Calu3 (cell line): ENCODE measurements around the gene CDPF1. TPM values are rescaled to one million over a fixed set of nuclear protein-coding genes. Genes with fewer than 3 reads are reported as not detected.

Experiments used
- BruUV-seq: library from RNA; stranded (reverse); fragments of 400-500 nt; replicated peaks from 2 replicates; lab custom pipeline; 2021; lab: Mats Ljungman, UMichigan
- CTCF ChIA-PET: fragments of 300-600 bp; sonication (Branson Sonifier 250); formaldehyde crosslinking; loops from one replicate; lab custom pipeline; 2022; ENCODE audit warnings: antibody characterized with exemption; lab: Charles Lee
- DNase-seq: peaks from one replicate; pipeline ENCODE4 v3.0.0; 2022
- H3K27ac Mint-ChIP-seq: one replicate; pipeline ENCODE4 v1.8.0; 2022; ENCODE audit warnings: mixed read lengths; ENCODE audit not compliant: unreplicated experiment
- H3K27me3 Mint-ChIP-seq: one replicate; pipeline ENCODE4 v1.8.0; 2022; ENCODE audit warnings: mixed read lengths; ENCODE audit not compliant: unreplicated experiment
- H3K36me3 Mint-ChIP-seq: one replicate; pipeline ENCODE4 v1.8.0; 2022; ENCODE audit warnings: mild to moderate bottlenecking, moderate library complexity, mixed read lengths; ENCODE audit not compliant: insufficient read depth, unreplicated experiment
- H3K4me1 Mint-ChIP-seq: one replicate; pipeline ENCODE4 v1.8.0; 2022; ENCODE audit warnings: mild to moderate bottlenecking, low read depth, mixed read lengths; ENCODE audit not compliant: unreplicated experiment
- H3K4me3 Mint-ChIP-seq: one replicate; pipeline ENCODE4 v1.8.0; 2022; ENCODE audit warnings: mild to moderate bottlenecking, low read depth, moderate library complexity, mixed read lengths; ENCODE audit not compliant: unreplicated experiment
- H3K9me3 Mint-ChIP-seq: one replicate; pipeline ENCODE4 v1.8.0; 2022; ENCODE audit warnings: low read depth, mixed read lengths; ENCODE audit not compliant: unreplicated experiment
- intact Hi-C: fragments of 100-400 bp; cut with micrococcal nuclease; formaldehyde crosslinking; loops from one replicate; pipeline ENCODE4 v1.10.0; 2022; ENCODE audit not compliant: unreplicated experiment
- total RNA-seq: library from RNA; stranded (reverse); gene quantifications from 2 replicates; pipeline ENCODE4 v1.2.3, GENCODE V29; 2022
- TF ChIP-seq, protein P1 (sequence below): fragments of 200-600 bp; IDR thresholded peaks from one replicate; pipeline ENCODE4 v1.8.0; 2022; ENCODE audit warnings: antibody characterized with exemption; ENCODE audit not compliant: unreplicated experiment

Gene CDPF1
- total RNA-seq, 1 experiment from 2014 or later: 10.5 TPM

- peaks cover 7% of the 10 kb centered on the region for H3K36me3 Mint-ChIP-seq
- no peak for DNase-seq
- BruUV-seq: no TSS peak
- CTCF ChIA-PET: no interaction called here
- H3K4me3 Mint-ChIP-seq: no peak overlapping the region
- intact Hi-C loops: loop anchor here (10.0 kb wide), 1 partner anchor 108 kb away; the partner anchor contains the start of gene PPARA
- H3K4me1 Mint-ChIP-seq: peaks cover 8% of the 10 kb centered on the region
- TF ChIP-seq, protein P1, sequence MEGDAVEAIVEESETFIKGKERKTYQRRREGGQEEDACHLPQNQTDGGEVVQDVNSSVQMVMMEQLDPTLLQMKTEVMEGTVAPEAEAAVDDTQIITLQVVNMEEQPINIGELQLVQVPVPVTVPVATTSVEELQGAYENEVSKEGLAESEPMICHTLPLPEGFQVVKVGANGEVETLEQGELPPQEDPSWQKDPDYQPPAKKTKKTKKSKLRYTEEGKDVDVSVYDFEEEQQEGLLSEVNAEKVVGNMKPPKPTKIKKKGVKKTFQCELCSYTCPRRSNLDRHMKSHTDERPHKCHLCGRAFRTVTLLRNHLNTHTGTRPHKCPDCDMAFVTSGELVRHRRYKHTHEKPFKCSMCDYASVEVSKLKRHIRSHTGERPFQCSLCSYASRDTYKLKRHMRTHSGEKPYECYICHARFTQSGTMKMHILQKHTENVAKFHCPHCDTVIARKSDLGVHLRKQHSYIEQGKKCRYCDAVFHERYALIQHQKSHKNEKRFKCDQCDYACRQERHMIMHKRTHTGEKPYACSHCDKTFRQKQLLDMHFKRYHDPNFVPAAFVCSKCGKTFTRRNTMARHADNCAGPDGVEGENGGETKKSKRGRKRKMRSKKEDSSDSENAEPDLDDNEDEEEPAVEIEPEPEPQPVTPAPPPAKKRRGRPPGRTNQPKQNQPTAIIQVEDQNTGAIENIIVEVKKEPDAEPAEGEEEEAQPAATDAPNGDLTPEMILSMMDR: no peak
- H3K27me3 Mint-ChIP-seq: peaks cover 25% of the 10 kb centered on the region
- no peak overlapping the region for H3K27ac Mint-ChIP-seq
- peaks cover 5% of the 10 kb centered on the region for H3K9me3 Mint-ChIP-seq
Measured at GRCh38 chr22:46262449-46263215, 12.5 kb upstream of the CDPF1 start.

DNA sequence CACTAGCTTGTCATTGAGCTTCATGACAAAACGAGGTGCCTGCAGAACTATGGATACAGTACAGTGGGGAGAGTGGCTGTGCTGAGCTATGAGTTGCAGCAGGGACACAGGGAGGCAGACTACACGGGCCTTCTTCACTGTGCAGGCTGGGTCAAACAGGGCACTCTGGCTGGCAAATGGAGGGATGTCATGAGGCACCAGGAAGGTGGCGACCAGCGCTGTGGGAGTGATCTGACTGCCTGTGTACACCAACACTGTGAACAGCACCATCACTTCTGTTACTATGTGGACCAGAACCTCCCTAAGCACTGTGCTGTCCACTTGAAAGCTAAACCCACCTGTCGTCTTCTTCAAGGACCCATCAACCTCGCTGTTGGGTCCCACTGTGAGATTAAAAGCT lies 9.9 kb upstream of the CDPF1 start:
- no peak overlapping the region for H3K27ac Mint-ChIP-seq
- TF ChIP-seq, protein P1: no peak
- no peak for DNase-seq
- no TSS peak for BruUV-seq
- intact Hi-C loops: loop anchor here (10.0 kb wide), 1 partner anchor 105 kb away; the partner anchor contains the start of gene PPARA
- H3K4me1 Mint-ChIP-seq: no peaks in the 10 kb centered on the region
- no peak overlapping the region for H3K4me3 Mint-ChIP-seq
- peaks cover 25% of the 10 kb centered on the region for H3K27me3 Mint-ChIP-seq
- CTCF ChIA-PET: no interaction called here
- H3K9me3 Mint-ChIP-seq: peaks cover 2% of the 10 kb centered on the region
- H3K36me3 Mint-ChIP-seq: no peaks in the 10 kb centered on the region

DNA sequence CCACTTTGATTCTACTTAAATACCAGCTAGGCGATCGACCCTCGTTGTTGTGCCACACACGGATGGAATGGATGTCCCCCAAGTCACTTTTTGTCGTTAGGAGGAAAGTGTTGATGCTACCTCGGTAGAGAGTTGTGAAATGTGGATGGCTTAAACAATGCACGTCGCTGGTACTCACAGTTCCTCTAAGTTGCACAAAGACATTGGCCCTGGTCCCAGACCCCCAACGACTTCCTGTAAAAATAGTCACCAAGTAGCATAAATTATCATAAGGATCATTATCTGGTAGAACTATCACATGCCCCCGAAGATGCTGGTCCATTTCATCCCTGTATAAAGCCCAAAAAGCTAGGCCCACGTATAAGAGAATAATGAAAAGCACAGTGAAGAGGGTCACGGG lies 9.3 kb upstream of the CDPF1 start:
- H3K4me1 Mint-ChIP-seq: no peaks in the 10 kb centered on the region
- intact Hi-C loops: loop anchor here (10.0 kb wide), 1 partner anchor 65 kb away; no protein-coding TSS in a partner anchor
- TF ChIP-seq, protein P1: no peak
- CTCF ChIA-PET: no interaction called here
- BruUV-seq: no TSS peak
- H3K27ac Mint-ChIP-seq: no peak overlapping the region
- no peak overlapping the region for H3K4me3 Mint-ChIP-seq
- no peaks in the 10 kb centered on the region for H3K9me3 Mint-ChIP-seq
- H3K27me3 Mint-ChIP-seq: peaks cover 25% of the 10 kb centered on the region
- peaks cover 2% of the 10 kb centered on the region for H3K36me3 Mint-ChIP-seq
- no peak for DNase-seq

DNA sequence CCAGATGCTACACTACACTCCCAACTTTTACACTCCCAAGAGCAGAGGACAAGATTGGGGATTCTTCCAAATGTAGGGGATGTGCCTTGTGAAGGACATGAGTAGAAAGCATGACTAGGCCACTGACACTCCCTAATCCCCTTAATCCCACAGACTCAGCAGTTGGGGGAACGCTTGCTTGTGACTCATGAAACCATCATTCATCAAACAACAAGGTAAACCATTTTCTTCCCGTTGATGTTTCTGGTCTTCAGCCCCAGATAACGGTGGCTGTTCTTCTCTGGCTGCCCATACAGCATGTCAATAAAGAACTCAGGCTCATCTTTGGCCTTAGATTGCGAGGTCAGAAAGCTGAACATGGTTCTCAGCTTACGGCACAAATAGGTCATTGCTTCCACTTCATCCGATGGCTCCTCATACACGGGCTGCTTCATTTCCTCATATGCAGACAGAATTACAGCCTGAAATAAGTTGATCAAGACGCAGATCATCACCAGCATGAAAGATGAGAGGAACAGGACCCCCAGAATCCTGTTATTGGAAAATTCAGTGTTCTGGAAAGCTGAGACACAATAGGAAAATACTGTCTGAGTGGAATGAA lies 6.4 kb upstream of the CDPF1 start:
- peaks cover 9% of the 10 kb centered on the region for H3K36me3 Mint-ChIP-seq
- H3K27ac Mint-ChIP-seq: no peak overlapping the region
- H3K27me3 Mint-ChIP-seq: peaks cover 19% of the 10 kb centered on the region
- DNase-seq: no peak
- no TSS peak for BruUV-seq
- TF ChIP-seq, protein P1: no peak
- CTCF ChIA-PET: no interaction called here
- no peak overlapping the region for H3K4me3 Mint-ChIP-seq
- intact Hi-C loops: loop anchor here (10.0 kb wide), 1 partner anchor 62 kb away; no protein-coding TSS in a partner anchor
- H3K4me1 Mint-ChIP-seq: peaks cover 5% of the 10 kb centered on the region
- no peaks in the 10 kb centered on the region for H3K9me3 Mint-ChIP-seq
